Measurements from ENCODE around the gene SUPT3H. TPM values are rescaled to one million over a fixed set of nuclear protein-coding genes. Genes with fewer than 3 reads are reported as not detected.

SUPT3H gene
- polyA plus RNA-seq (2013): 16.5 and 16.8 TPM in 2 replicates

- peak within 1 kb of the TSS; percentile 92 for H3K4ac ChIP-seq (ENCODE audit: low read depth, low read length)
- no peaks in the 10 kb centered on the region for H3K9me3 ChIP-seq (ENCODE audit: insufficient read depth, low read depth, low read length)
- H4K12ac ChIP-seq (ENCODE audit: low read depth, low read length): peak within 1 kb of the TSS; percentile 95
- H2BK12ac ChIP-seq (ENCODE audit: low read length): no peak within 1 kb of the TSS
- no peak within 1 kb of the TSS for H3K23ac ChIP-seq (ENCODE audit: low read length)
- peak within 1 kb of the TSS; percentile 95 for H3K4me2 ChIP-seq (ENCODE audit: low read length)
- peak within 1 kb of the TSS; percentile 94 for H2BK120ac ChIP-seq (ENCODE audit: insufficient read depth, low read length, poor library complexity)
- H2AK5ac ChIP-seq (ENCODE audit: low read length): no peak within 1 kb of the TSS
- H3K79me1 ChIP-seq (ENCODE audit: low read length): peaks cover 12% of the 10 kb centered on the region
- peak within 1 kb of the TSS; percentile 79 for H3K27ac ChIP-seq (ENCODE audit: low read depth, low read length)
- peak within 1 kb of the TSS; percentile 96 for H4K8ac ChIP-seq (ENCODE audit: low read depth, low read length)
- H3K27me3 ChIP-seq (ENCODE audit: insufficient read depth, low read length): no peaks in the 10 kb centered on the region
- H3K4me1 ChIP-seq (ENCODE audit: control insufficient read depth in 1 of 2, insufficient read depth in 2 of 2, low read length in 2 of 2): no peaks in the 10 kb centered on the region
- no CpG with 5 or more reads among the region's 75 CpGs for WGBS (ENCODE audit: extremely low coverage, insufficient coverage, insufficient read length)
- peak within 1 kb of the TSS; percentile 86 for H3K14ac ChIP-seq (ENCODE audit: low read length)
- peak within 1 kb of the TSS; percentile 85 for H3K9ac ChIP-seq (ENCODE audit: low read length)
- H2BK5ac ChIP-seq (ENCODE audit: low read depth, low read length, poor library complexity): peak within 1 kb of the TSS; percentile 89
- H2AFZ ChIP-seq (ENCODE audit: insufficient read depth, low read length, poor library complexity): peak within 1 kb of the TSS; percentile 79
- H3K18ac ChIP-seq (ENCODE audit: low read length): peak within 1 kb of the TSS; percentile 87
- peaks cover 6% of the 10 kb centered on the region for H3K79me2 ChIP-seq (ENCODE audit: control insufficient read depth, insufficient read depth, low read length, poor library complexity)
- H4K91ac ChIP-seq (ENCODE audit: low read depth, low read length): peak within 1 kb of the TSS; percentile 89
- peak; percentile 94 to 97 for DNase-seq
- H3K4me3 ChIP-seq (ENCODE audit: low read depth, low read length): peak within 1 kb of the TSS; percentile 81
- H3K36me3 ChIP-seq (ENCODE audit: control insufficient read depth in 1 of 2, insufficient read depth in 2 of 2, low read length in 2 of 2): no peaks in the 10 kb centered on the region
Observed at GRCh38 chr6:45377554-45378333, at the start of gene SUPT3H. TSS of gene SUPT3H (minus strand) at chr6:45377934.

- no peak overlapping the region for H3K18ac ChIP-seq (ENCODE audit: low read length)
- no peaks in the 10 kb centered on the region for H3K9me3 ChIP-seq (ENCODE audit: insufficient read depth, low read depth, low read length)
- H4K91ac ChIP-seq (ENCODE audit: low read depth, low read length): no peak overlapping the region
- H3K14ac ChIP-seq (ENCODE audit: low read length): no peak overlapping the region
- no peak overlapping the region for H2BK5ac ChIP-seq (ENCODE audit: low read depth, low read length, poor library complexity)
- no peak overlapping the region for H2AK5ac ChIP-seq (ENCODE audit: low read length)
- no peak overlapping the region for H3K4me2 ChIP-seq (ENCODE audit: low read length)
- no peak overlapping the region for H4K12ac ChIP-seq (ENCODE audit: low read depth, low read length)
- no peaks in the 10 kb centered on the region for H3K36me3 ChIP-seq (ENCODE audit: control insufficient read depth in 1 of 2, insufficient read depth in 2 of 2, low read length in 2 of 2)
- peaks cover 17% of the 10 kb centered on the region for H3K79me1 ChIP-seq (ENCODE audit: low read length)
- no peak overlapping the region for H3K23ac ChIP-seq (ENCODE audit: low read length)
- DNase-seq: no peak
- H4K8ac ChIP-seq (ENCODE audit: low read depth, low read length): no peak overlapping the region
- H3K27me3 ChIP-seq (ENCODE audit: insufficient read depth, low read length): peaks cover 16% of the 10 kb centered on the region
- H2BK12ac ChIP-seq (ENCODE audit: low read length): no peak overlapping the region
- no peak overlapping the region for H3K9ac ChIP-seq (ENCODE audit: low read length)
- peaks cover 5 to 12% of the 10 kb centered on the region in 2 experiments for H3K4me1 ChIP-seq (ENCODE audit: control insufficient read depth in 1 of 2, insufficient read depth in 2 of 2, low read length in 2 of 2)
- H2AFZ ChIP-seq (ENCODE audit: insufficient read depth, low read length, poor library complexity): no peak overlapping the region
- peaks cover 5% of the 10 kb centered on the region for H3K79me2 ChIP-seq (ENCODE audit: control insufficient read depth, insufficient read depth, low read length, poor library complexity)
- H3K4ac ChIP-seq (ENCODE audit: low read depth, low read length): no peak overlapping the region
- H2BK120ac ChIP-seq (ENCODE audit: insufficient read depth, low read length, poor library complexity): no peak overlapping the region
- H3K4me3 ChIP-seq (ENCODE audit: low read depth, low read length): no peak overlapping the region
- H3K27ac ChIP-seq (ENCODE audit: low read depth, low read length): no peak overlapping the region
- WGBS (ENCODE audit: extremely low coverage, insufficient coverage, insufficient read length): no CpG with 5 or more reads among the region's 4 CpGs
Observed at GRCh38 chr6:45426251-45426650, 48.5 kb upstream of the SUPT3H start.

- Histone ChIP-seq H3K4ac (ENCODE audit: low read depth, low read length) (no peak overlapping the region), H3K79me2 (ENCODE audit: control insufficient read depth, insufficient read depth, low read length, poor library complexity) (peaks cover 5% of the 10 kb centered on the region), H2BK5ac (ENCODE audit: low read depth, low read length, poor library complexity) (no peak overlapping the region), H3K79me1 (ENCODE audit: low read length) (peaks cover 20% of the 10 kb centered on the region), H4K12ac (ENCODE audit: low read depth, low read length) (no peak overlapping the region), H3K4me2 (ENCODE audit: low read length) (peak overlapping the region; percentile 98), H3K27me3 (ENCODE audit: insufficient read depth, low read length) (peaks cover 25% of the 10 kb centered on the region), H3K14ac (ENCODE audit: low read length) (no peak overlapping the region), H3K9me3 (ENCODE audit: insufficient read depth, low read depth, low read length) (no peaks in the 10 kb centered on the region), H2BK12ac (ENCODE audit: low read length) (no peak overlapping the region), H3K9ac (ENCODE audit: low read length) (no peak overlapping the region), H2AFZ (ENCODE audit: insufficient read depth, low read length, poor library complexity) (no peak overlapping the region), H3K4me3 (ENCODE audit: low read depth, low read length) (peak overlapping the region; percentile 41), H3K4me1 (ENCODE audit: control insufficient read depth in 1 of 2, insufficient read depth in 2 of 2, low read length in 2 of 2) (peaks cover 11 to 17% of the 10 kb centered on the region in 2 experiments), H4K8ac (ENCODE audit: low read depth, low read length) (no peak overlapping the region), H3K18ac (ENCODE audit: low read length) (no peak overlapping the region), H3K27ac (ENCODE audit: low read depth, low read length) (no peak overlapping the region), H2AK5ac (ENCODE audit: low read length) (no peak overlapping the region), H3K23ac (ENCODE audit: low read length) (no peak overlapping the region), H2BK120ac (ENCODE audit: insufficient read depth, low read length, poor library complexity) (no peak overlapping the region), H3K36me3 (ENCODE audit: control insufficient read depth in 1 of 2, insufficient read depth in 2 of 2, low read length in 2 of 2) (no peaks in the 10 kb centered on the region), H4K91ac (ENCODE audit: low read depth, low read length) (no peak overlapping the region)
- no peak for DNase-seq
- WGBS (ENCODE audit: extremely low coverage, insufficient coverage, insufficient read length): no CpG with 5 or more reads among the region's 6 CpGs
Observed at GRCh38 chr6:45424451-45424861, 46.7 kb upstream of the SUPT3H start.

- no peak overlapping the region for H3K23ac ChIP-seq (ENCODE audit: low read length)
- peak in 1 of 2 donors; percentile 22 for DNase-seq
- no peaks in the 10 kb centered on the region for H3K9me3 ChIP-seq (ENCODE audit: insufficient read depth, low read depth, low read length)
- H3K79me1 ChIP-seq (ENCODE audit: low read length): peaks cover 21% of the 10 kb centered on the region
- H3K27ac ChIP-seq (ENCODE audit: low read depth, low read length): no peak overlapping the region
- no peak overlapping the region for H3K4ac ChIP-seq (ENCODE audit: low read depth, low read length)
- no peak overlapping the region for H4K12ac ChIP-seq (ENCODE audit: low read depth, low read length)
- peak overlapping the region; percentile 86 for H4K91ac ChIP-seq (ENCODE audit: low read depth, low read length)
- peak overlapping the region; percentile 97 for H3K18ac ChIP-seq (ENCODE audit: low read length)
- WGBS (ENCODE audit: extremely low coverage, insufficient coverage, insufficient read length): no CpG with 5 or more reads among the region's 38 CpGs
- H3K36me3 ChIP-seq (ENCODE audit: control insufficient read depth in 1 of 2, insufficient read depth in 2 of 2, low read length in 2 of 2): no peaks in the 10 kb centered on the region
- peak overlapping the region; percentile 98 for H3K4me2 ChIP-seq (ENCODE audit: low read length)
- no peak overlapping the region for H3K9ac ChIP-seq (ENCODE audit: low read length)
- peak overlapping the region; percentile 78 for H4K8ac ChIP-seq (ENCODE audit: low read depth, low read length)
- no peak overlapping the region for H2BK12ac ChIP-seq (ENCODE audit: low read length)
- H2AFZ ChIP-seq (ENCODE audit: insufficient read depth, low read length, poor library complexity): peak overlapping the region; percentile 68
- no peak overlapping the region for H3K14ac ChIP-seq (ENCODE audit: low read length)
- H3K79me2 ChIP-seq (ENCODE audit: control insufficient read depth, insufficient read depth, low read length, poor library complexity): peaks cover 5% of the 10 kb centered on the region
- peaks cover 11 to 17% of the 10 kb centered on the region in 2 experiments for H3K4me1 ChIP-seq (ENCODE audit: control insufficient read depth in 1 of 2, insufficient read depth in 2 of 2, low read length in 2 of 2)
- H3K27me3 ChIP-seq (ENCODE audit: insufficient read depth, low read length): peaks cover 25% of the 10 kb centered on the region
- no peak overlapping the region for H2AK5ac ChIP-seq (ENCODE audit: low read length)
- peak overlapping the region; percentile 39 for H2BK5ac ChIP-seq (ENCODE audit: low read depth, low read length, poor library complexity)
- H2BK120ac ChIP-seq (ENCODE audit: insufficient read depth, low read length, poor library complexity): peak overlapping the region; percentile 82
- H3K4me3 ChIP-seq (ENCODE audit: low read depth, low read length): peak overlapping the region; percentile 80
Observed at GRCh38 chr6:45423824-45424450, 46.2 kb upstream of the SUPT3H start.

Data from trophoblast cell (in vitro differentiated cells and primary cell).